ENCODE results near the gene PCTP.

DNA sequence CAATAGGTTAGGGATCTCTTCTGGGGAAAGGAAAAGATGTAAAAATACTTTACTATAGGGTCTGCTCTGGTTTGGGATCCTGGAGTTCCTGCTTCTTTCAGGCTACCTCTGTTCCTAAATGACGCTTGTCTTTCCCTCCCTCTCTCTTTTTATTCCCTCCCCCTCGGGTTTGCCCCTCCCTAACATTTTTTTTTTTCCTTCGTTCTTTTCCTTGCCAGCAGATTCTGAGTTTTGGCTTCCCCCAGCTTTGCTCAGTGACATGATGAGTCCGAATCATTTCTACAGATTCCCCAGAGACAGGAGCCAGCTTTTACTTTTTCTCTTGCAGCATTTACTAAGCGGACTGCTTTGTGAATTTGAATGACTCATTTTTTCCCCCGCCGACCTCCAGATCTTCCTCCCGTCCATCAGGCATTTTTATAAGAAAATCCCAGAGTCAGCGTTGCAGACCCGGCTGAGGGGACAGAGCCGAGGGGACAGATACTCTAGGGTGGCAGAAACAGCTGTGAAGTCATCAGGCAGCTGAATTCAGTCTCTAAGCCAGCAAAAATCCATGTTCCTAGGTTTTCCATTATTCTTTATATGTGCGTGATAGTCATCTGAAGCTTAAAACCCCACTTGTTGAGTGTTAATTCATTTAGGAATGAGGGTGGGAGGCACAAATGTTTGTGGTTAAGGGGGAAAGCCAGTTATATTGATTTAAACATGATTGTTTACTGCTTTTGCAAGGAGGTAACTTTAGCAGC, 27.9 kb upstream of the PCTP start, which contains the start of gene TMEM100:
- no peak for TF ChIP-seq EZH2 (IDR thresholded peaks at IDR 0.05; ENCODE audit: borderline replicate concordance, low read length)
- TF ChIP-seq, protein P1, sequence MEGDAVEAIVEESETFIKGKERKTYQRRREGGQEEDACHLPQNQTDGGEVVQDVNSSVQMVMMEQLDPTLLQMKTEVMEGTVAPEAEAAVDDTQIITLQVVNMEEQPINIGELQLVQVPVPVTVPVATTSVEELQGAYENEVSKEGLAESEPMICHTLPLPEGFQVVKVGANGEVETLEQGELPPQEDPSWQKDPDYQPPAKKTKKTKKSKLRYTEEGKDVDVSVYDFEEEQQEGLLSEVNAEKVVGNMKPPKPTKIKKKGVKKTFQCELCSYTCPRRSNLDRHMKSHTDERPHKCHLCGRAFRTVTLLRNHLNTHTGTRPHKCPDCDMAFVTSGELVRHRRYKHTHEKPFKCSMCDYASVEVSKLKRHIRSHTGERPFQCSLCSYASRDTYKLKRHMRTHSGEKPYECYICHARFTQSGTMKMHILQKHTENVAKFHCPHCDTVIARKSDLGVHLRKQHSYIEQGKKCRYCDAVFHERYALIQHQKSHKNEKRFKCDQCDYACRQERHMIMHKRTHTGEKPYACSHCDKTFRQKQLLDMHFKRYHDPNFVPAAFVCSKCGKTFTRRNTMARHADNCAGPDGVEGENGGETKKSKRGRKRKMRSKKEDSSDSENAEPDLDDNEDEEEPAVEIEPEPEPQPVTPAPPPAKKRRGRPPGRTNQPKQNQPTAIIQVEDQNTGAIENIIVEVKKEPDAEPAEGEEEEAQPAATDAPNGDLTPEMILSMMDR (conservative IDR thresholded peaks at IDR 0.05 in 1 of 2, IDR thresholded peaks at IDR 0.05 in 1 of 2; ENCODE audit: extremely low read depth in 1 of 2, insufficient read depth in 1 of 2, low read depth in 1 of 2, low read length in 2 of 2), result no peak

Measured in mammary epithelial cell (primary cell).